ENCODE measurements around the gene SUPT20HL2.

- TF ChIP-seq, protein P1, sequence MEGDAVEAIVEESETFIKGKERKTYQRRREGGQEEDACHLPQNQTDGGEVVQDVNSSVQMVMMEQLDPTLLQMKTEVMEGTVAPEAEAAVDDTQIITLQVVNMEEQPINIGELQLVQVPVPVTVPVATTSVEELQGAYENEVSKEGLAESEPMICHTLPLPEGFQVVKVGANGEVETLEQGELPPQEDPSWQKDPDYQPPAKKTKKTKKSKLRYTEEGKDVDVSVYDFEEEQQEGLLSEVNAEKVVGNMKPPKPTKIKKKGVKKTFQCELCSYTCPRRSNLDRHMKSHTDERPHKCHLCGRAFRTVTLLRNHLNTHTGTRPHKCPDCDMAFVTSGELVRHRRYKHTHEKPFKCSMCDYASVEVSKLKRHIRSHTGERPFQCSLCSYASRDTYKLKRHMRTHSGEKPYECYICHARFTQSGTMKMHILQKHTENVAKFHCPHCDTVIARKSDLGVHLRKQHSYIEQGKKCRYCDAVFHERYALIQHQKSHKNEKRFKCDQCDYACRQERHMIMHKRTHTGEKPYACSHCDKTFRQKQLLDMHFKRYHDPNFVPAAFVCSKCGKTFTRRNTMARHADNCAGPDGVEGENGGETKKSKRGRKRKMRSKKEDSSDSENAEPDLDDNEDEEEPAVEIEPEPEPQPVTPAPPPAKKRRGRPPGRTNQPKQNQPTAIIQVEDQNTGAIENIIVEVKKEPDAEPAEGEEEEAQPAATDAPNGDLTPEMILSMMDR (IDR thresholded peaks at IDR 0.05), result no peak
- no peak for TF ChIP-seq EP300 (IDR thresholded peaks at IDR 0.05)
These were observed 12.8 kb downstream of the SUPT20HL2 start for GRCh38 chrX:24301060-24301459.

Data from sigmoid colon (tissue), 4 donors.